Right kidney (tissue), 1 donor: ENCODE data around the gene MYRF.

Experiments used
- DNase-seq: peaks from one replicate; pipeline ENCODE4 v3.0.0-alpha.2; 2016

The MYRF gene

GRCh38 chr11:61739413-61739812 is 13.0 kb upstream of the MYRF start:
- no peak for DNase-seq

GRCh38 chr11:61739966-61740365 is 12.5 kb upstream of the MYRF start:
- DNase-seq: no peak

DNA sequence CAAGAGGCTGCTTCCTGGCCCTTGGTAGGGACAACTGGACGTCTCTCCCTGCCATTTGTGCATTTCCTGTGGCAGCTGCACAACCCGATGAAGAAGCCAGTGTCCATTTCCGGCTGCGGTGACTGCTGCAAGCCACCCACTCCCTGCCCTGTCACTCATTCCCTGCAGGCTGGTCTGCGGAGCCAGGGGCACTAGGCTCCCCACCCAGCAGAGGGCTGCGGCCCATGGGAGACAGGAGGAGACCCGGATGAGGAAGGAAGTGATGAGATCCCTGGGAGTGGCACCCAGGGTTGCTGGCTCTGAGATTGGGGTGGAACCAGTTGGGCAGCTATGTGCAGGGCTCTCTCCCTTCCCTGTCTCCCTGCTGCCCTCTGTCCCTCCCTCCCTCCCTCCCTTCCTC is 10.0 kb upstream of the MYRF start:
- DNase-seq: no peak

- DNase-seq: no peak
Observed at GRCh38 chr11:61743486-61744095, 8.8 kb upstream of the MYRF start.

- no peak for DNase-seq
Observed at GRCh38 chr11:61744181-61744580, 8.3 kb upstream of the MYRF start.

DNA sequence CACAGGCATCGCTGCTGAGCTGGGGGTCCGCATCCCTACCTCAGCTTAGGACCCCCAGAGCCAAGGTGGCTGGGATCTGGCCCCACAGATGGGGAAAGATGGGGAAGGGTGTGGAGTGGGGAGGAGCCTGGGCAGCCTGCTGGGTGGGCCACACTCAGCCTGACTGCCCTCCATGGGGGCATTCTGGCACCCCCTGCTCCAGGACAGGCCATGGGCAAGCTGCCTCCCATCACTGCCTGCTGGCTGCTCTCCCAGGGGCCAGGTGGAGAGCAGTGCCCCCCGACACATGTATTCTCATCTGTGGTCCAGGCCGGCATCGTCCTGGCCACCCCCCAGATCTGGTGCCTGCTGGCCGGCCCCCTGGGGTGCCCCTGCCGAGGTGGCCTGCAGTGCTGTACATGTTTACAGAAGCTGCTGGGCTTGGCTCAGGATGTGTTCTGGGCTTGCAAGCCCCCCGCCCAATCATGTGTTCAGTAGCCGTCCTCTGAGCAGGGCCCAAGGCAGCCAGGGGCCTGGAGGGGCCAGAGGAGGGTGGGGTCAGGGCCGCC is 7.8 kb upstream of the MYRF start:
- no peak for DNase-seq

DNA sequence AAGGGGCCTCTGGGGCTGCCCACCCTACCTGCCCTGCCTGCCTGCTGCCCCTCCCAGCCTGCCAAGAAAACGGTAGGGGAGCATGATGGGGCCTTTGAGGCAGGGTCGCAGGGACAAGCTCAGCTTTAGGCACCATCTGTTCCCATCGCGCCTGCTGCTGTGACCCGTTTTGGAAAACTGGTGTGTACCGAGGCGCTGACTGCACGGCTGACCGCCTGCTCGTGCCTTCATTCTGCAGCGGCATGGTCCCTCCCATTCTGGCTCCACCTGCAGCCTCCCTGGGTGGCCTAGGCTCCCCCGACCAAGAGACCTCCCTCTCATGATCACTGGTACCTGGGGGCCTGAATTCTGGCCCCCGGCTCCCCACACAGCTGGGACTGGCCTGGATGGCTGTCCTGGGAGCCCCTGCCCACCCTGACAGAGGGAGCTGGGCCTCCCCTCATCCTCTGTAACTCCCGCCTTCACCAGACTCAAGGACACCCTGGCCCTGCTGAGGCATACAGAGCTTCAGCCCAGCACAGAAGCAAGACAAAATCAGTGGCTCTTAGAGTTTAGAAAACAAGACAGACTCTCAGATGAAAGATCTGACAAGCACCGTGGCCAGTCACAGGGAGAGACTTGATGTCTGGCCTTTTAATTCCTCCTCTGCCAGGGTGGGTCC is 6.5 kb upstream of the MYRF start:
- no peak for DNase-seq

- no peak for DNase-seq
Observed at GRCh38 chr11:61746442-61747191, 5.8 kb upstream of the MYRF start.

- peak; percentile 73 for DNase-seq
Observed at GRCh38 chr11:61747192-61747966, 5.1 kb upstream of the MYRF start.

- DNase-seq: no peak
Observed at GRCh38 chr11:61747967-61748285, 4.5 kb upstream of the MYRF start.

DNA sequence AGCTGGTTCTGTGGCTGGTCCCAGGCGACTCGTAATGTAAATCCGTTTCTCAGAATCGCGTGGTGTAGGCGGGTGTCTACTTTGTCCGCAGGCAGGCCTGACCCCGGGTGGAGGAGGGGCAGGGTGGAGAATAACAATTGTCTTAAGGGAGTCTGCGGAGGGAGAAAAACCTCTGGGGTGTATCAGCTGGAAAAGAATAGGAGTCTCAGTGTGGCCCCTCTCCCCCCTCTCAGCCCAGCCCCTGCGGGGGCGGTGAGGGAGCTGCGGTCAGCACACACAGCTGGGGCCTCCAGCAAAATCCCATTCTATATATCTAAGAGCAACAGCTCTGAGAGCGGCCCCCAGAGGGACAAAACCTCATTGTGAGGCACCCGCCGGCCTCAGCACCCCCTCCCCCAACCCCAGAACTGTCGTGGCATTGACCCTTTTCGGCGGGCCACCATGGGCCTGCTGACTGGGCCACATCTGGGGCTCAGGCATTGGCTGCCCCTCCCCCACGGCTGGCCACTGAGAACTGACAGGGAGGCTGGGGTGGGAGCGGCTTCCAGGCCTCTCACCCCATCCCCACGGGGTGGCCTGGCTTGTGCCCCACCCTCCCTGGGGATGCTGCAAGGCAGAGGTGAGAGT is 2.7 kb upstream of the MYRF start:
- peak; percentile 73 for DNase-seq

DNA sequence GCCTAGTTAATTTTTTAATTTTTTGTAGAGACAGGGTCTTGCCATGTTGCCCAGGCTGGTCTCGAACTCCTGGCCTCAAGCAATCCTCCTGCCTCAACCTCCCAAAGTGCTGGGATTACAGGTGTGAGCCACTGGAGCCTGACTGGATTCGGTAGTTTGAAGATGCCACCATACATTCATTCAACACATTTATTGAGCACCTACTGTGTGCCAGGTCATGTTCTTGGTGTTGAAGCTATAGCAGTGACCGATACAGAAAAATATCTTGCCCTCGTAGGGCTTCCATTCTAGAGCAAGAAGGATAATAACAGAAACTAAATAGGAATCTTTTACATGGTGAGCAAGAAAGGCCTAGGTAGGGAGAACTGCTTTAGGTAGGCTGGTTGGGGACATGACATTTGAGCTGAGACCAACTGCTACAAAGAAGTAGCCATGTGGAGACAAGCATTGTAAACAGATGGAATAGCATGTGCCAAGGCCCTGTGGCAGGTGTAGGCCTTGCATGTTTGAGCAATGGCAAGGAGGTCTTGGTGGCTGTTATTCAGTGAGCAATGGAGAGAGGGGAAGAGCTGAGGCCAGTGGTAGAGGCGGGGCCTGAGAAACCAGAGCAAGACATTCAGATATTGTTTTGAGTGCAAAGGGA is 1.7 kb upstream of the MYRF start:
- DNase-seq: no peak

DNA sequence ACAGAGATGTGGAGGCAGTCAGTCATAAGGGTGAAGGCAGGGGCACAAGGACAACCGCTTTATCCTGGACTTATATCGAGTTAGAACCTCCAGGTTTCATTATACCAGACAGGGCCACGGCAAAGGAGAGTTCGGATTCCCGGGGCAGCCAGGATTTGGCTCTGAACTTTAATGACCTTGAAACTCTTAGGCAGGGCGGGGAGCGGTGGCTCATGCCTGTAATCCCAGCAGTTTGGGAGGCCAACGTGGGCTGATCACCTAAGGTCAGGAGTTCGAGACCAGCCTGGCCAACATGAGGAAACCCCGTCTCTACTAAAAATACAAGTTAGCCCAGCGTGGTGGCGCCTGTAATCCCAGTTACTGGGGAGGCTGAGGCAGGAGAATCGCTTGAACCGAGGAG is 1.1 kb upstream of the MYRF start:
- DNase-seq: no peak

GRCh38 chr11:61752925-61753521 is 587 bp downstream of the MYRF start:
- DNase-seq: no peak

- DNase-seq: no peak
Observed at GRCh38 chr11:61753672-61754071, 1.2 kb downstream of the MYRF start.

DNA sequence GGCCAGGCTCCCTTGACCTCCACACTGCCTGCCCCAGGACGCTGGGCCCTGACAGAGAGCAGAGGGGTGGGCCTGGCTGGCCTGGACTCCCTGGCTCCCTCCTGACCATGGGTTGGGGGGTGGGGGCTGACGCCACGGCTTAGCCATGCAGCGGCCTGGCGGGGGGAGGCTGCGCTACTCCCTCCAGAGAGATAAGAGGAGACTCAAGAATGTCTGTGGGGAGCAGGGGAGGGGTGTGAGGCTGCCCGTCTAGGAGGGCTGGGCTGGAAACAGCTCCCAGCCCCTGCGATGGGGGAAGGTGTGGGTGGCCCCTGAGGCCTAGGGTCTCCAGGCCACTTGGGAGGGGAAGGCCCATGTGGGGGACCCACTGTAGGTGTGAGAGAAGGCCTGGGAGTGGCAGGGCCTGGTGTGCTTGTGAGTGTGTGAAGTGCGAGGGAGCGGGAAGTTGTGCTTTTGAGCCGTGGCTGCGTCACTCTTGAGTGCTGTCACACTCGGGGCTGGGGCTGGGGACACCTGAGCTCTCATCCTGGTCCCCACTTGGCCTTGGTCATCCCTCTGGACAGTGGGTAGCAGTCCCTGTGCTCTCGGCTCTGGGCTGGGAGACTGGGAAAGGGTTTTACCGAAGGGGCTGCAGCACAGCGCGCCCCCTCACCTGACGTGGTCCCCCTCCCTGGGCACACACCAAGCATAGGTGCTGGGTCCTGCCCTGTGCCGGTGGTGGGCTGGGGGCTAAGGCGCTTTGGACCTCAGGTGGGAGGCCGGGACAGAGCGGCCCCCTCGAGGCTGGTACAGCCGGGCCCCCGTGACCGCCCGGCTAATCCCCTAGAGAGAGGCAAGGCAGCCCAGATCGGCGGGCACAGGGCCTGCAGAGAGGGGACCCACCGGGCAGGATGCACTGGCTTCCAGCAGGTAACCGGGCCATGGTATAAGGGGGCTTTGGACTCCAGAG is 2.4 kb downstream of the MYRF start:
- no peak for DNase-seq

- DNase-seq: no peak
Observed at GRCh38 chr11:61756147-61756451, 3.7 kb downstream of the MYRF start.

- no peak for DNase-seq
Observed at GRCh38 chr11:61756452-61757212, 4.2 kb downstream of the MYRF start.

DNA sequence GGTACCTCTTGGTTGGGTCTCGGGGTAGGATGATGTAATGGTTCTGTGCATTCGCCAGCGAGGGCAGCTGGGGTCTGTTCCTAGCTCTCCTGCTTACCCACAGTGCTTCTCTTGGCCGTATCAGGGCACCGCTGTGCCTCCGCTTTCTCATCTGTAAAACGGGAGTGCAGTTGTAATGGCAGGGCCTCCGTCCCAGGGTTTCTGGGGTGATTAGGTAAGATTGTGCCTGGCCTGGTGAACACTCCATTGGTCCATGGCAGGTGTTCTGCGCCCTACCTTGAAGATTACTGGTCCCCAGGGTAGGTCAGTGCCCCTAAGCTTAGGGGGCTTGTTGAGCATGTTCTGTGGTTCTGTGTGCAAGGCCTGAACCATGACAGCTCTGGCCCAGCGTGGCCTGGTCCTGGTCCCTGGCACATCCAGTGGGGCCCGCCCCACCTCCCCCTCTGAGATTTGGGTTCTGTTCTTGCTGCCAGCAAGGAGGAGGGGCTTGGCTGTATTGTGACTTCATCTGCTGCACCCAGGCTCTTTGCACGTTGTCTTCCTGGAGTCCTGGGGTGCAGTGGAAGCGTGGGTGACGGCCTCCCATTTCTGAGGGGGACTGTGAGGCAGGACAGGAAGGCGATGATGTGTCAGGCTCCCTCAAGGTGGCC is 4.9 kb downstream of the MYRF start:
- no peak for DNase-seq
